ENCODE data around the gene C5orf34. TPM values are rescaled to one million over a fixed set of nuclear protein-coding genes. Genes with fewer than 3 reads are reported as not detected.
"Not testable (repeated sequence)": the region's sequence is repeated elsewhere in the genome, so short reads cannot be mapped to it uniquely, and the experiment has no call there.

The C5orf34 gene, protein sequence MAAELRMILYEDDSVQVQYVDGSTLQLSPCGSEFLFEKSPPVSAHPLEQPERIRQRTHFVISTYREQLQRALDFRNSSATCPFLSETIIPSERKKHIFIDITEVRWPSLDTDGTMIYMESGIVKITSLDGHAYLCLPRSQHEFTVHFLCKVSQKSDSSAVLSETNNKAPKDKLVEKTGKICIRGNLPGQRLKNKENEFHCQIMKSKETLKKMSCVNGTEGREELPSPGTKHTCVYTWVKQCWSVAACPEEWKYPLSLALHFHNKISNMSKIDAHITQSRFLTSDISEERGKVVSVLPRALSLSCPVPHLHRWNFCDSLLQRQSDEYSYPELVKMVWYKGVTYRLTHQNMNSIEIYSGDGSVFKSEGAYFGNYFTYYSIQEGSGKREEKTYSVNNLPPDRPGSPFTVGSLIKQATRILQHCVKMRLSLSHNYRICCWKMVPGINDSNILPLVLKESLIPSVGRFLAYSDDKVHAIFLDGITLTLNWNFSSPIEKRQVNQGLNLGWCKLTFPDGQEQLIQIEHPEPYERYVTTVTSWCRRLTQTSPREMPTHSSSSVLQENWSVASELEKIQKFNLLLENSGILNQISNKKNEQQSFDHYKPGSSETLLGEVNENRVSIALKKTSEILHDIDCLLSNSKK
- polyA plus RNA-seq (2012; ENCODE audit: low read depth, missing spikeins) = 2.8 TPM

- TF ChIP-seq SPI1 (IDR thresholded peaks at IDR 0.05; ENCODE audit: low read depth, low read length) (peak; percentile 51), PAX5 (IDR thresholded peaks at IDR 0.05; ENCODE audit: insufficient read depth, low read length, severe bottlenecking) (no peak), TAF1 (IDR thresholded peaks at IDR 0.05; ENCODE audit: low read depth, low read length) (peak; percentile 64), POLR2AphosphoS5 (IDR thresholded peaks at IDR 0.05; ENCODE audit: low read depth, low read length) (peak; percentile 92), POLR2A (IDR thresholded peaks at IDR 0.05; ENCODE audit: low read depth, low read length) (peak; percentile 84), POU2F2 (IDR thresholded peaks at IDR 0.05; ENCODE audit: low read depth, low read length) (peak; percentile 44; the same call in 1 of the 2 replicates)
- peak; percentile 82 for DNase-seq (ENCODE audit: insufficient read length, low spot score)
- peak; percentile 85 for FAIRE-seq
Measured at GRCh38 chr5:43514816-43515677, at the start of gene C5orf34. Gene C5orf34 (minus strand): TSS chr5:43515148. CDS start chr5:43509339, 5,809 bp downstream.

GRCh38 chr5:43564289-43564850 is 49.4 kb upstream of the C5orf34 start:
- TF ChIP-seq POU2F2 (IDR thresholded peaks at IDR 0.05; ENCODE audit: low read depth, low read length) (no peak), TAF1 (IDR thresholded peaks at IDR 0.05; ENCODE audit: low read depth, low read length) (no peak), POLR2A (IDR thresholded peaks at IDR 0.05; ENCODE audit: low read depth, low read length) (no peak), SPI1 (IDR thresholded peaks at IDR 0.05; ENCODE audit: low read depth, low read length) (no peak), POLR2AphosphoS5 (IDR thresholded peaks at IDR 0.05; ENCODE audit: low read depth, low read length) (no peak), PAX5 (IDR thresholded peaks at IDR 0.05; ENCODE audit: insufficient read depth, low read length, severe bottlenecking) (no peak)
- DNase-seq (ENCODE audit: insufficient read length, low spot score) (no peak), FAIRE-seq (no peak)

- no peak for DNase-seq (ENCODE audit: insufficient read length, low spot score)
- TF ChIP-seq PAX5 (IDR thresholded peaks at IDR 0.05; ENCODE audit: insufficient read depth, low read length, severe bottlenecking) (no peak), POU2F2 (IDR thresholded peaks at IDR 0.05; ENCODE audit: low read depth, low read length) (no peak), SPI1 (IDR thresholded peaks at IDR 0.05; ENCODE audit: low read depth, low read length) (no peak), POLR2A (IDR thresholded peaks at IDR 0.05; ENCODE audit: low read depth, low read length) (no peak), POLR2AphosphoS5 (IDR thresholded peaks at IDR 0.05; ENCODE audit: low read depth, low read length) (no peak), TAF1 (IDR thresholded peaks at IDR 0.05; ENCODE audit: low read depth, low read length) (no peak)
- no peak for FAIRE-seq
Measured at GRCh38 chr5:43563321-43563720, 48.4 kb upstream of the C5orf34 start.

DNA sequence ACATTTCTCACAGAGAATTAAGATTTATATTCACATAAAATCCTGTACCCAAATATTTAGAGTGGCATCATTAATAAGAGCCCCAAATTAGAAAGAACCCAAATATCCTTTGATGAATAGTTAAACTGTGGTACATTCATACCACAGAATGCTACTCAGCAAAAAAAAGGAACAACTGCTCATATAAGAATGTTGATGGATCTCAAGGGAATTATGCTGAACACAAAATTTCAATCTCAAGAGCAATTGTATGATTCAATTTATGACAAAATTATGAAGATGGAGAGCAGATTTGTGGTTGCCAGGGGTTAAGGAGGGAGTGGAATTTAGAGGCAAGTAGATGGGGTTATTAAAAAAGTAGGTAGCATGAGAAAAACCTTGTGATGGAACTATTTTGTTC is 46.4 kb upstream of the C5orf34 start:
- DNase-seq (ENCODE audit: insufficient read length, low spot score) = no peak
- FAIRE-seq = peak; percentile 28
- TF ChIP-seq POLR2AphosphoS5 (IDR thresholded peaks at IDR 0.05; ENCODE audit: low read depth, low read length) (no peak), TAF1 (IDR thresholded peaks at IDR 0.05; ENCODE audit: low read depth, low read length) (no peak), POU2F2 (IDR thresholded peaks at IDR 0.05; ENCODE audit: low read depth, low read length) (no peak), PAX5 (IDR thresholded peaks at IDR 0.05; ENCODE audit: insufficient read depth, low read length, severe bottlenecking) (no peak), SPI1 (IDR thresholded peaks at IDR 0.05; ENCODE audit: low read depth, low read length) (no peak), POLR2A (IDR thresholded peaks at IDR 0.05; ENCODE audit: low read depth, low read length) (no peak)

GRCh38 chr5:43560128-43560527 is 45.2 kb upstream of the C5orf34 start:
- DNase-seq (ENCODE audit: insufficient read length, low spot score) = no peak
- no peak for FAIRE-seq
- TF ChIP-seq POLR2A (IDR thresholded peaks at IDR 0.05; ENCODE audit: low read depth, low read length) (no peak), TAF1 (IDR thresholded peaks at IDR 0.05; ENCODE audit: low read depth, low read length) (no peak), POLR2AphosphoS5 (IDR thresholded peaks at IDR 0.05; ENCODE audit: low read depth, low read length) (no peak), POU2F2 (IDR thresholded peaks at IDR 0.05; ENCODE audit: low read depth, low read length) (no peak), PAX5 (IDR thresholded peaks at IDR 0.05; ENCODE audit: insufficient read depth, low read length, severe bottlenecking) (no peak), SPI1 (IDR thresholded peaks at IDR 0.05; ENCODE audit: low read depth, low read length) (no peak)

DNA sequence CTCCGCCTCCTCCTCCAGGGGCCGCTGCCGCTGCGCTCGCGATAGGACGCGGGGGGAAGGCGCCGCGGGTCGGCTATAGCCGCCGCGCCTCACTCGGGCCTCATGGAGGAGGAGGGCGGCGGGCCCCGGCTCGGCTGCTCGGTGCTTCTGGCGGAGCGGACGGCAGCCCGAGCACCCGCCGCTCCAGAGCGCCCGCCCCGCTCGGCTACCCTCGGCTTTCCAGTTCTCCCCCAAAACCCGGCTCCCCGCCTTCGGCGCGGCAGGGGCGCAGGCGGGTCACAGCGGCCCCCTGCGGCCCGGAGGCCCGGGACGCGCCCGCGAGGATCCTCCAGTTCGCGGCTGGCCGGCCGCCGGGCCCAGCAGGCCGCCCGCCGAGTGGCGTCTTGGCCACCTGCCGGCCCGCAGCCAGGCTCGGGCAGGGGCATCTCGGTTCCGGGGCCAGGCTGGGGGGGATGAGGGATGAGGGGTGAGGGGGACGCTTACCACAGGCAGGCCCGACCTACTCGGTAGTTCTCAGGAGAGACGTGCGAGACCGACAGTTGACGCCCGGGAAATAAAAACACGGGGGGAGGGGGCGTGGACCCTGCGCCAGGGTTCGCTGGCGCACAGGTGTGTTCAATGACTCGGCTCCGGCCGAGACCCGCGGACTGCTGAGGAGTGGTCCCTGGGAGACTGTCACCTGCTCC is 42.1 kb upstream of the C5orf34 start, which contains the start of gene PAIP1:
PAIP1 (minus strand) TSS at position 221 of the 686 bp plus-strand sequence. CDS start 231 bp downstream, outside the sequence.
- FAIRE-seq (no peak), DNase-seq (ENCODE audit: insufficient read length, low spot score) (peak; percentile 75)
- TF ChIP-seq POLR2AphosphoS5 (IDR thresholded peaks at IDR 0.05; ENCODE audit: low read depth, low read length) (peak; percentile 75), POLR2A (IDR thresholded peaks at IDR 0.05; ENCODE audit: low read depth, low read length) (peak; percentile 64), SPI1 (IDR thresholded peaks at IDR 0.05; ENCODE audit: low read depth, low read length) (no peak), PAX5 (IDR thresholded peaks at IDR 0.05; ENCODE audit: insufficient read depth, low read length, severe bottlenecking) (peak; percentile 43)

DNA sequence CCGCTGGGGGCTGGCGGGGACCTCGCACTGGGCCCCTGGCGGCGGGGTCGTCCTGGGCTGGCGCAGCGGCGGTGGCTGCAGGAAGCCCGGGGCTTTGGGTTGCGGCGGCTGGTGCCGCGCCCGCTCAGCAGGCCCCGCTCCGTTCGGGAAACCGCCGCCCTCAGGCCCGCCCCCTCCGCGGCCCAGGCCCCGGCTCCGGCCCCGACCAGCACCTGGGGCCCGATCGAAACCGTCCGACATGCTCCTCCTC is 41.6 kb upstream of the C5orf34 start:
- DNase-seq (ENCODE audit: insufficient read length, low spot score) = not testable (repeated sequence)
- FAIRE-seq = peak; percentile 94

- DNase-seq (ENCODE audit: insufficient read length, low spot score) (peak; percentile 26), FAIRE-seq (no peak)
- TF ChIP-seq POLR2AphosphoS5 (IDR thresholded peaks at IDR 0.05; ENCODE audit: low read depth, low read length) (no peak), TAF1 (IDR thresholded peaks at IDR 0.05; ENCODE audit: low read depth, low read length) (no peak), POU2F2 (IDR thresholded peaks at IDR 0.05; ENCODE audit: low read depth, low read length) (no peak), SPI1 (IDR thresholded peaks at IDR 0.05; ENCODE audit: low read depth, low read length) (no peak), POLR2A (IDR thresholded peaks at IDR 0.05; ENCODE audit: low read depth, low read length) (no peak), PAX5 (IDR thresholded peaks at IDR 0.05; ENCODE audit: insufficient read depth, low read length, severe bottlenecking) (no peak)
Measured at GRCh38 chr5:43555895-43556606, 41.1 kb upstream of the C5orf34 start.

All from GM12891 (cell line).